SK-N-SH (cell line): ENCODE data around the gene RRP8. TPM values are rescaled to one million over a fixed set of nuclear protein-coding genes. Genes with fewer than 3 reads are reported as not detected.

ENCODE experiments used
- CTCF ChIA-PET: fragments of 300-600, 350-600 bp; formaldehyde crosslinking; extraction: SDS; loops from one replicate; lab custom pipeline; 2021; lab: Yijun Ruan, JAX
- POLR2A ChIA-PET: fragments of 350-600 bp; sonication (Branson Sonifier 250); formaldehyde crosslinking; extraction: SDS; loops from one replicate; lab custom pipeline; 2020; ENCODE audit warnings: antibody characterized with exemption, inconsistent platforms; lab: Yijun Ruan, JAX
- DNase-seq: peaks from one replicate; pipeline ENCODE4 v3.0.0; 2012
- H2AFZ ChIP-seq: fragments of 200-600 bp; sonication (generic); 2 replicates; pipeline ENCODE4 v1.8.1; 2016; ENCODE audit warnings: antibody characterized with exemption, mild to moderate bottlenecking, low read depth
- H3F3A ChIP-seq: fragments of 200-600 bp; sonication (generic); replicated peaks from 2 replicates; pipeline ENCODE3; 2016; ENCODE audit warnings: antibody characterized with exemption, mild to moderate bottlenecking; ENCODE audit not compliant: insufficient read depth
- H3K27ac ChIP-seq, 2 experiments: fragments of 200-500 bp in 1 of 2; fragments of 200-600 bp in 1 of 2; sonication (Bioruptor generic) in 1 of 2; sonication (generic), shearing (Covaris generic) in 1 of 2; 2 replicates each; pipeline versions ENCODE4 v1.5.1 to v1.6.1; 2014 to 2016; ENCODE audit warnings: low read depth in 2 of 2, inconsistent platforms in 1 of 2, low read length in 1 of 2, mild to moderate bottlenecking in 1 of 2, mixed read lengths in 1 of 2
- H3K27me3 ChIP-seq: fragments of 200-600 bp; sonication (generic), shearing (Covaris generic); 2 replicates; pipeline ENCODE4 v1.6.1; 2016; ENCODE audit warnings: mixed run types; ENCODE audit not compliant: insufficient read depth
- H3K36me3 ChIP-seq, 2 experiments: fragments of 200-500 bp in 1 of 2; fragments of 200-600 bp in 1 of 2; sonication (Bioruptor generic) in 1 of 2; sonication (generic) in 1 of 2; replicated peaks in 1 of 2; 2 replicates each; pipeline versions ENCODE3 to v1.5.1; 2014 to 2016; ENCODE audit warnings: low read length in 1 of 2, mild to moderate bottlenecking in 1 of 2; ENCODE audit not compliant: insufficient read depth in 2 of 2, control insufficient read depth in 1 of 2
- H3K4me1 ChIP-seq, 2 experiments: fragments of 200-500 bp in 1 of 2; fragments of 200-600 bp in 1 of 2; sonication (Bioruptor generic) in 1 of 2; sonication (generic), shearing (Covaris generic) in 1 of 2; 2 replicates each; pipeline versions ENCODE4 v1.5.1 to v1.6.1; 2014 to 2016; ENCODE audit warnings: low read depth in 1 of 2, low read length in 1 of 2, mixed run types in 1 of 2; ENCODE audit not compliant: insufficient read depth in 2 of 2, control insufficient read depth in 1 of 2
- H3K4me2 ChIP-seq: fragments of 200-600 bp; sonication (generic), shearing (Covaris generic); 2 replicates; pipeline ENCODE4 v1.6.1; 2017; ENCODE audit warnings: mixed run types
- H3K4me3 ChIP-seq, 2 experiments: fragments of 200-500 bp in 1 of 2; fragments of 200-600 bp in 1 of 2; sonication (Bioruptor generic) in 1 of 2; sonication (generic), shearing (Covaris generic) in 1 of 2; 2 replicates each; pipeline versions ENCODE4 v1.5.1 to v1.8.1; 2014 to 2016; ENCODE audit warnings: low read depth in 2 of 2, inconsistent platforms in 1 of 2, low read length in 1 of 2, mild to moderate bottlenecking in 1 of 2, mixed read lengths in 1 of 2, moderate library complexity in 1 of 2
- H3K79me2 ChIP-seq: fragments of 200-600 bp; sonication (generic); 2 replicates; pipeline ENCODE4 v1.8.1; 2017; ENCODE audit warnings: mild to moderate bottlenecking; ENCODE audit not compliant: insufficient read depth
- H3K9ac ChIP-seq: fragments of 200-600 bp; sonication (generic); 2 replicates; pipeline ENCODE4 v1.6.1; 2017; ENCODE audit warnings: mixed run types
- H3K9me2 ChIP-seq: fragments of 200-600 bp; sonication (generic); 2 replicates; pipeline ENCODE4 v1.6.1; 2017; ENCODE audit warnings: mixed run types
- H3K9me3 ChIP-seq: fragments of 200-600 bp; sonication (generic); 2 replicates; pipeline ENCODE4 v1.6.1; 2017; ENCODE audit warnings: mixed run types, mild to moderate bottlenecking, moderate library complexity
- H4K20me1 ChIP-seq: fragments of 200-600 bp; sonication (generic); 2 replicates; pipeline ENCODE4 v1.6.1; 2017; ENCODE audit warnings: mild to moderate bottlenecking, mixed run types; ENCODE audit not compliant: insufficient read depth
- EP300 ChIP-seq, 2 experiments: IDR thresholded peaks; 2 replicates each; pipeline versions ENCODE4 v1.4.0 to v1.6.1; 2012; ENCODE audit warnings: borderline replicate concordance in 1 of 2, low read depth in 1 of 2, low read length in 1 of 2
- JUND ChIP-seq: IDR thresholded peaks from 2 replicates; pipeline ENCODE4 v1.4.0; 2012
- NFIC ChIP-seq: IDR thresholded peaks from 2 replicates; pipeline ENCODE4 v1.4.0; 2012; ENCODE audit warnings: borderline replicate concordance
- RCOR1 ChIP-seq: fragments of 150-350 bp; IDR thresholded peaks from 2 replicates; pipeline ENCODE4 v1.6.1; 2017; ENCODE audit warnings: antibody characterized with exemption, low read length
- SMC3 ChIP-seq: IDR thresholded peaks from 2 replicates; pipeline ENCODE4 v1.6.1; 2012; ENCODE audit warnings: low read depth, low read length, improper control_type of control experiment
- TCF12 ChIP-seq: IDR thresholded peaks from 2 replicates; pipeline ENCODE4 v1.4.0; 2012
- WGBS: methylation state at CpG from one replicate; pipeline ENCODE4 v1.1.6; 2017; ENCODE audit warnings: low lambda C conversion rate; 5-methylcytosine and 5-hydroxymethylcytosine counted together
- polyA plus RNA-seq, 3 experiments: library from polyadenylated mRNA; depleted of rRNA; stranded (reverse); fragments of >200 nt; gene quantifications; 2 replicates each; pipeline ENCODE4 v1.2.3, GENCODE V29; 2012
- TF ChIP-seq, protein P1 (sequence below): IDR thresholded peaks from 2 replicates; pipeline ENCODE4 v1.6.1; 2012; ENCODE audit warnings: mild to moderate bottlenecking, low read depth, low read length, moderate library complexity
- TF ChIP-seq, protein P2 (sequence below): IDR thresholded peaks from 2 replicates; pipeline ENCODE4 v1.4.0; 2012; ENCODE audit warnings: low read depth, borderline replicate concordance

The RRP8 gene
- polyA plus RNA-seq, 1 of the 3 experiments (the other 2 are of a cell fraction), result 7.8 TPM

DNA sequence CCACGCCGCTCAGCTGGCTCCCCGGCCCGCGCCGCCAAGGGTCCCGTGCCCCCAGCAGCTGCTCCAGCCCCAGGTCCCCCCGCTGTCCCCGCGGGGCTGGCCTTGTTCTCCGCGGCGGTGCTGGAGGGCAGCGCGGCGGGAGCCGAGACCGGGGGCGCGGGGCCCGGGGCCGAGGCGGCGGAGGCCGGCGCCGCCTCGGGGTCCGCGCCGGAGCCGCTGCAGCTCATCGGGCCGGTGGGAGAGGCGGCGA is 8.5 kb upstream of the RRP8 start:
- Histone ChIP-seq H3K4me3 (peak overlapping the region; percentile 65 to 93), H3K27ac (peak overlapping the region; percentile 85 to 94), H3K79me2 (peaks cover 47% of the 10 kb centered on the region), H3K9ac (peak overlapping the region; percentile 78), H3K36me3 (peaks cover 30 to 63% of the 10 kb centered on the region in 2 experiments), H3K9me2 (no peaks in the 10 kb centered on the region)
- no peak for DNase-seq
- TF ChIP-seq RCOR1 (no peak), SMC3 (no peak), NFIC (no peak), EP300 (IDR thresholded peaks at IDR 0.05; ENCODE audit: borderline replicate concordance in 1 of 2, low read depth in 1 of 2, low read length in 1 of 2) (no peak)
- TF ChIP-seq, protein P1, sequence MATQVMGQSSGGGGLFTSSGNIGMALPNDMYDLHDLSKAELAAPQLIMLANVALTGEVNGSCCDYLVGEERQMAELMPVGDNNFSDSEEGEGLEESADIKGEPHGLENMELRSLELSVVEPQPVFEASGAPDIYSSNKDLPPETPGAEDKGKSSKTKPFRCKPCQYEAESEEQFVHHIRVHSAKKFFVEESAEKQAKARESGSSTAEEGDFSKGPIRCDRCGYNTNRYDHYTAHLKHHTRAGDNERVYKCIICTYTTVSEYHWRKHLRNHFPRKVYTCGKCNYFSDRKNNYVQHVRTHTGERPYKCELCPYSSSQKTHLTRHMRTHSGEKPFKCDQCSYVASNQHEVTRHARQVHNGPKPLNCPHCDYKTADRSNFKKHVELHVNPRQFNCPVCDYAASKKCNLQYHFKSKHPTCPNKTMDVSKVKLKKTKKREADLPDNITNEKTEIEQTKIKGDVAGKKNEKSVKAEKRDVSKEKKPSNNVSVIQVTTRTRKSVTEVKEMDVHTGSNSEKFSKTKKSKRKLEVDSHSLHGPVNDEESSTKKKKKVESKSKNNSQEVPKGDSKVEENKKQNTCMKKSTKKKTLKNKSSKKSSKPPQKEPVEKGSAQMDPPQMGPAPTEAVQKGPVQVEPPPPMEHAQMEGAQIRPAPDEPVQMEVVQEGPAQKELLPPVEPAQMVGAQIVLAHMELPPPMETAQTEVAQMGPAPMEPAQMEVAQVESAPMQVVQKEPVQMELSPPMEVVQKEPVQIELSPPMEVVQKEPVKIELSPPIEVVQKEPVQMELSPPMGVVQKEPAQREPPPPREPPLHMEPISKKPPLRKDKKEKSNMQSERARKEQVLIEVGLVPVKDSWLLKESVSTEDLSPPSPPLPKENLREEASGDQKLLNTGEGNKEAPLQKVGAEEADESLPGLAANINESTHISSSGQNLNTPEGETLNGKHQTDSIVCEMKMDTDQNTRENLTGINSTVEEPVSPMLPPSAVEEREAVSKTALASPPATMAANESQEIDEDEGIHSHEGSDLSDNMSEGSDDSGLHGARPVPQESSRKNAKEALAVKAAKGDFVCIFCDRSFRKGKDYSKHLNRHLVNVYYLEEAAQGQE, result no peak
- TF ChIP-seq, protein P2, sequence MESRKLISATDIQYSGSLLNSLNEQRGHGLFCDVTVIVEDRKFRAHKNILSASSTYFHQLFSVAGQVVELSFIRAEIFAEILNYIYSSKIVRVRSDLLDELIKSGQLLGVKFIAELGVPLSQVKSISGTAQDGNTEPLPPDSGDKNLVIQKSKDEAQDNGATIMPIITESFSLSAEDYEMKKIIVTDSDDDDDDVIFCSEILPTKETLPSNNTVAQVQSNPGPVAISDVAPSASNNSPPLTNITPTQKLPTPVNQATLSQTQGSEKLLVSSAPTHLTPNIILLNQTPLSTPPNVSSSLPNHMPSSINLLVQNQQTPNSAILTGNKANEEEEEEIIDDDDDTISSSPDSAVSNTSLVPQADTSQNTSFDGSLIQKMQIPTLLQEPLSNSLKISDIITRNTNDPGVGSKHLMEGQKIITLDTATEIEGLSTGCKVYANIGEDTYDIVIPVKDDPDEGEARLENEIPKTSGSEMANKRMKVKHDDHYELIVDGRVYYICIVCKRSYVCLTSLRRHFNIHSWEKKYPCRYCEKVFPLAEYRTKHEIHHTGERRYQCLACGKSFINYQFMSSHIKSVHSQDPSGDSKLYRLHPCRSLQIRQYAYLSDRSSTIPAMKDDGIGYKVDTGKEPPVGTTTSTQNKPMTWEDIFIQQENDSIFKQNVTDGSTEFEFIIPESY, result peak; percentile 16; the same call in 1 of the 2 replicates
- TF ChIP-seq, all 33 proteins: peak for 1
- peak overlapping the region; percentile 83 for H3K4me2 ChIP-seq
- no peaks in the 10 kb centered on the region for H3K9me3 ChIP-seq
- peaks cover 45% of the 10 kb centered on the region for H3F3A ChIP-seq
- H4K20me1 ChIP-seq, result no peaks in the 10 kb centered on the region; the same call in 1 of the 2 replicates
- WGBS, result no CpG with 5 or more reads among the region's 36 CpGs
- CTCF ChIA-PET, result interaction anchor here (1.3 to 2.9 kb wide), 12 partner anchors 8 to 233 kb away, joined by 3 to 18 read pairs (median 8); partner anchors contain the start of genes ILK, MRPL17 and RRP8
- no peaks in the 10 kb centered on the region for H3K27me3 ChIP-seq
- POLR2A ChIA-PET, result interaction anchor here (0.6 to 2.6 kb wide), 11 partner anchors 8 to 193 kb away, joined by 3 to 16 read pairs (median 3); partner anchors contain the start of genes APBB1, ARFIP2, MRPL17 and TIMM10B
- no peak overlapping the region for H2AFZ ChIP-seq
- H3K4me1 ChIP-seq, result peaks cover 12 to 37% of the 10 kb centered on the region in 2 experiments

DNA sequence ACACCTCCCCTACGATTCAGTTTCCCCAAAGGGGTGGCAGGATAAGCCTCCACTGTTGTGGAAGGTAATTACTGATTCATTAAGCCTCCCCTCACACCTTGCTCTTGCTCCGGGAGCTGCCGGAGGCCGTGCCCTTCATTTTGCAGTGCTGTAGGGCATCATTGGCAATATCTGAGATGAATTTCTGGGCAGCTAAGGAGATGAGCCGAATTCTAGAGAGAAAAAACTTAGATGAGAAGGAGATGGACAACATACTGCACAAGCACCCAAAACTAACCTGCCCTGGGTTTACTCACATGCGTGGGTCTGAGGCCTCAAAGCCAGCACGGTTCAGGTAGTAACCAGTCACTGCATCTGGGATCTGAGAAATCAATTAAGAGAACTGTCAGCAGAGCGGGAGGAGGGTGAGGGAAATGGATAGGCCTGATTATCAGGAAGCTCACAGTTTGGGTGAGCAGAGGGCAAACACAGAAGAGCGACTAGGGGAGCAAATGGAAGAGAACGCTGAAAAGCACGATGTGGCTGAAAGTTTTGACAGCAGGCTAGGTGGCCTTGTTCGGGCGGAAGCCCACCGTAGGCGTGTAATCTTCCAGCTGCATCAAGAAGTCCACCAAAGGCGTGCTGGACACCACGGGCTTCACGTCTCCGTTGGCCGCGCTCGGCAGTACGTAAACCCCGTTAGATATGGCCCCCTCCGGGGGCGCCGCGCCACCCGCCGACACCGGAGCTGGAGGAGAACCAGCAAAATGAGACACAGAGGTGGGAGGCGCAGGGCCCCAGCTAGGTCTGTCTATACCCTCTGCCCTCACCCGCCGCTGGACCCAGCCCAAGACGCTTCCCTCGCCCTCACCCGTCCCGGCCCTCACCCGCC is 7.9 kb upstream of the RRP8 start:
- peaks cover 50% of the 10 kb centered on the region for H3F3A ChIP-seq
- H3K9ac ChIP-seq, result peak overlapping the region; percentile 78
- no peaks in the 10 kb centered on the region for H3K9me3 ChIP-seq
- TF ChIP-seq TCF12, result no peak
- TF ChIP-seq JUND, result 0 out of 2 replicates have a peak, but pooled peaks have one; percentile 6
- H3K4me2 ChIP-seq, result peak overlapping the region; percentile 83
- no peaks in the 10 kb centered on the region; the same call in 1 of the 2 replicates for H4K20me1 ChIP-seq
- WGBS, result 20% methylated on average over 24 of the region's 39 CpGs
- H3K27me3 ChIP-seq, result no peaks in the 10 kb centered on the region
- H3K9me2 ChIP-seq, result no peaks in the 10 kb centered on the region
- DNase-seq, result no peak
- peaks cover 18 to 43% of the 10 kb centered on the region in 2 experiments for H3K4me1 ChIP-seq
- peaks cover 30 to 57% of the 10 kb centered on the region in 2 experiments for H3K36me3 ChIP-seq
- ChIA-PET POLR2A (interaction anchor here (0.6 to 2.6 kb wide), 9 partner anchors 10 to 192 kb away, joined by 3 to 16 read pairs (median 4); partner anchors contain the start of genes APBB1, ARFIP2, MRPL17 and TIMM10B), CTCF (interaction anchor here (1.3 to 2.9 kb wide), 11 partner anchors 8 to 80 kb away, joined by 3 to 18 read pairs (median 8); partner anchors contain the start of genes ILK, MRPL17 and RRP8)
- H2AFZ ChIP-seq, result no peak overlapping the region
- H3K79me2 ChIP-seq, result peaks cover 53% of the 10 kb centered on the region
- peak overlapping the region; percentile 65 to 93 for H3K4me3 ChIP-seq
- H3K27ac ChIP-seq, result peak overlapping the region; percentile 85 to 94
